GM12874 (cell line): ENCODE measurements around the gene MUC16.

Experiments used
- TF ChIP-seq, protein P1 (sequence below): IDR thresholded peaks from 2 replicates; pipeline ENCODE4 v1.5.1; 2011; ENCODE audit warnings: low read depth, mild to moderate bottlenecking, control low read depth, low read length, moderate library complexity; ENCODE audit not compliant: insufficient read depth

The MUC16 gene

DNA sequence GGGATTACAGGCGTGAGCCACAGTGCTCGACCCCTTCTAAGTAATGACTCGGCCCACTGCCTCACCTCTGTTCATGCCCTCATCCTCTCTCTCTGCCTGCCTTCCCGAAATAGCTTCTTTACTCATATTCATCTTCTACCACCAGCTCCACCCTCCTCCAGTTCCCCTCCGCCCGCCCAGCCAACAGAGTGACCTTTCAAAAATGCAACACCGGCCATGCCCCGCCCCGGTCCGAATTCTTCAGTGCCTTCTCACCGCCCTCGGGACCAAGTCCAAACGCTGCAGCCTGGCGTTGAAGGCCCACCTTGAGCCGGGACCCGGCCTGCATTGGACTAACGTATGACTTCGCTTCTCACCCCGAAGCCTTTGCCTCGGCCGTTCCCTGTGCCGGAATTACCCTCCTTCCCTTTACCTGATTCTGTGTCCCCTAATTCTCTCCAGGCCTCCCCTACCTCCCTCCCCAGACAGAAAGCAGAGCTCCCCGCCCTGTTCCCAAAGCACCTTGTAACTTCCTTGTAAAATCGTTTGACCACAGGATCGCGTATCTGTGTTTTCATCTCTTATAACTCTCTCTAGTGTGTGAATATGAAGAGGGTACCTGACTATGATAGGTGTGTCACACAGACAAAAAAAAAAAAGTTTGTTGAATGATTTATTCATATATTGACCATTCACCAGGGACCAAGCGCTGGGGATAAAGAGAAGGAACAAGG is 8.1 kb upstream of the MUC16 start:
- TF ChIP-seq, protein P1, sequence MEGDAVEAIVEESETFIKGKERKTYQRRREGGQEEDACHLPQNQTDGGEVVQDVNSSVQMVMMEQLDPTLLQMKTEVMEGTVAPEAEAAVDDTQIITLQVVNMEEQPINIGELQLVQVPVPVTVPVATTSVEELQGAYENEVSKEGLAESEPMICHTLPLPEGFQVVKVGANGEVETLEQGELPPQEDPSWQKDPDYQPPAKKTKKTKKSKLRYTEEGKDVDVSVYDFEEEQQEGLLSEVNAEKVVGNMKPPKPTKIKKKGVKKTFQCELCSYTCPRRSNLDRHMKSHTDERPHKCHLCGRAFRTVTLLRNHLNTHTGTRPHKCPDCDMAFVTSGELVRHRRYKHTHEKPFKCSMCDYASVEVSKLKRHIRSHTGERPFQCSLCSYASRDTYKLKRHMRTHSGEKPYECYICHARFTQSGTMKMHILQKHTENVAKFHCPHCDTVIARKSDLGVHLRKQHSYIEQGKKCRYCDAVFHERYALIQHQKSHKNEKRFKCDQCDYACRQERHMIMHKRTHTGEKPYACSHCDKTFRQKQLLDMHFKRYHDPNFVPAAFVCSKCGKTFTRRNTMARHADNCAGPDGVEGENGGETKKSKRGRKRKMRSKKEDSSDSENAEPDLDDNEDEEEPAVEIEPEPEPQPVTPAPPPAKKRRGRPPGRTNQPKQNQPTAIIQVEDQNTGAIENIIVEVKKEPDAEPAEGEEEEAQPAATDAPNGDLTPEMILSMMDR: no peak

DNA sequence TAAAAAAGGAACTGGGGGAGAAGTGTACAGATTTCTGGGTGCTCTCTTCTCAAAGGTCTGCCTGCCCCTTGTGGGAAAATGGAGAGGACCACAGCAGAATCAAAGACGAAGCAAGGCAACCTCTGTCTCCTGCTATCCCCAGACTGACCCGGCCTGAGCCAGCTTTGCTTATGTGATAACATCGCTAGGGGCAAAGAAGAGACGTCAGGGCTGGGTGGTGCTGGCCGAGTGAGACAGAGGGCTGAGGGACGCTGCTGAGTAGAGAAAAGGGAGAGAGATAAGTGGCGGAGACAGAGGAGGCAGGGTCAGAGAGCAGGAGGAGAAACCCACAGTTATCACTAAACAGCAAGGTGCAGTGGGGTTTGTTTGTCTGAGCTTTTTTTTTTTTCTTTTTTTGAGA is 4.6 kb upstream of the MUC16 start:
- TF ChIP-seq, protein P1: no peak

GRCh38 chr19:9013988-9014387 is 3.8 kb upstream of the MUC16 start:
- TF ChIP-seq, protein P1: no peak

DNA sequence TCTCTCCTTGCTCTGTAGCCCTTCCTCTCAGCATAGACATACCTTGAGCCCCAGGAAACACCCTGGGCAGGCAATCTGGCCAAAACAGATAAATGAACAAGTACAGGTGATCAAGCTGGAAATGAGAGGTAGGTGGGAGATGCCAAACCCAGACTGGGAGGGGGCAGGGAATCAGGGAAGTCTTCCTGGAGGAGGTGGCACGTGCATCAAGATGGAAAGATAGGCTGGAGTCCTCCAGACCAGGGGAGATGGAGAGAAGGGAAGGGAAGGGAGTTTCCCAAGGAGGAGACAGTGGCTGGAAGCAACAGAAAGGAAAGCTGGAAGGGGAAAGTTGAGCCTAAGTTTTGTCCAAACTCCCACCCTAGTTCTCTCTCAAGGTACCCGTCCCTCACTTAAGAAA is 1.7 kb upstream of the MUC16 start:
- TF ChIP-seq, protein P1: no peak

DNA sequence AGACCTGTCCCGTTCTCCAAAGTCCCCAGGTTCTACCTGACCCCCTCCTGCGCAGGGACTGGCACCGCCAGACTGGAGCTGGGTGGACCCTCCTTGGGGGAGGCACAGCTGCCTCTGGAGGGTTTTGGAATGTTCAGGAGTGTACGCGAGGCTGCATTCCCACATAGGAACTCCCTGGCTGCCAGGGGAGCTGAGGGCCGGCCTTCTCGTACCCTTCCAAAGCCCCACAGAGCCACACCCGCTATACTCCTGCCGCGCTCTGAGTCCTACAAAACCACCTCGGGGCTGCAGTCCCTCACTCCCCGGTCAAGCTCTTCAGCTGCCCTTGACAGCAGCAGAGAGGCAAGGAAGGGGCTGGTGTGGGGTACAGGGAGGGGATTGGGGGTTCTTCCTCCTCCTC is 484 bp upstream of the MUC16 start:
- TF ChIP-seq, protein P1: no peak

DNA sequence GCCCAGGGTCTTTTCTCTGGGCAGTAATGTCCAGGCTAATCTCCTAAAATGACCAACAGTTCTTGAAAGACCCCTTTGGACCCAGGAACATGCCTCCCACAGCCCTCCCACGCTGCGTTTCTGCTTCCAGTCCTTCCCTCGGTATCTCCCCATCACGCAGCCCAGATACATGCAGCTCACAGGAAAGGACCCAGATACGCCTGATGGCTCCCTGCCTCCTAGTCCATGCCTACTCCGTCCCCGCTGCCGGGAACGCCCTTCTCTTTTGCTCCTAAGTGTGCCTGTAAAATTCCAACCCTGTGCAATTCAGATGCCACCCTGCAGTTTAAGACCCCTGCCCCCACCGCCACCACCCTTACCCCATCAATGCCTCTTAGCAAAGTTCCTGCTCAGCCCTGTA is 778 bp downstream of the MUC16 start:
- TF ChIP-seq, protein P1: no peak

GRCh38 chr19:9008667-9009066 is 1.5 kb downstream of the MUC16 start:
- TF ChIP-seq, protein P1: no peak
